Effector memory CD8-positive, alpha-beta T cell (primary cell): ENCODE measurements around the gene NUAK2.

ENCODE experiments used
- ATAC-seq: fragments of 150-1000 bp; cut with Tn5 transposase; replicated peaks from 2 replicates; pipeline ENCODE4 v1.10.0; 2021; ENCODE audit warnings: mild to moderate bottlenecking, moderate library complexity
- DNase-seq, 3 experiments: peaks; one replicate each; pipeline ENCODE4 v3.0.0; 2021
- H3K27ac Mint-ChIP-seq, 2 donors: one replicate each; pipeline ENCODE4 v1.8.0; 2022; ENCODE audit warnings: mild to moderate bottlenecking in 2 of 2, mixed read lengths in 2 of 2, moderate library complexity in 2 of 2
- H3K27me3 Mint-ChIP-seq, 2 donors: one replicate each; pipeline ENCODE4 v1.8.0; 2022; ENCODE audit warnings: mixed read lengths in 2 of 2
- H3K36me3 Mint-ChIP-seq: one replicate; pipeline ENCODE4 v1.8.0; 2022; ENCODE audit warnings: mild to moderate bottlenecking, moderate library complexity, mixed read lengths; ENCODE audit not compliant: insufficient read depth
- H3K4me1 Mint-ChIP-seq, 2 donors: one replicate each; pipeline ENCODE4 v1.8.0; 2022; ENCODE audit warnings: low read depth in 2 of 2, mixed read lengths in 2 of 2
- H3K4me3 Mint-ChIP-seq, 2 donors: one replicate each; pipeline ENCODE4 v1.8.0; 2022; ENCODE audit warnings: mild to moderate bottlenecking in 2 of 2, mixed read lengths in 2 of 2, moderate library complexity in 2 of 2
- H3K9me3 Mint-ChIP-seq, 2 donors: one replicate each; pipeline ENCODE4 v1.8.0; 2022; ENCODE audit warnings: mixed read lengths in 2 of 2

Gene NUAK2

DNA sequence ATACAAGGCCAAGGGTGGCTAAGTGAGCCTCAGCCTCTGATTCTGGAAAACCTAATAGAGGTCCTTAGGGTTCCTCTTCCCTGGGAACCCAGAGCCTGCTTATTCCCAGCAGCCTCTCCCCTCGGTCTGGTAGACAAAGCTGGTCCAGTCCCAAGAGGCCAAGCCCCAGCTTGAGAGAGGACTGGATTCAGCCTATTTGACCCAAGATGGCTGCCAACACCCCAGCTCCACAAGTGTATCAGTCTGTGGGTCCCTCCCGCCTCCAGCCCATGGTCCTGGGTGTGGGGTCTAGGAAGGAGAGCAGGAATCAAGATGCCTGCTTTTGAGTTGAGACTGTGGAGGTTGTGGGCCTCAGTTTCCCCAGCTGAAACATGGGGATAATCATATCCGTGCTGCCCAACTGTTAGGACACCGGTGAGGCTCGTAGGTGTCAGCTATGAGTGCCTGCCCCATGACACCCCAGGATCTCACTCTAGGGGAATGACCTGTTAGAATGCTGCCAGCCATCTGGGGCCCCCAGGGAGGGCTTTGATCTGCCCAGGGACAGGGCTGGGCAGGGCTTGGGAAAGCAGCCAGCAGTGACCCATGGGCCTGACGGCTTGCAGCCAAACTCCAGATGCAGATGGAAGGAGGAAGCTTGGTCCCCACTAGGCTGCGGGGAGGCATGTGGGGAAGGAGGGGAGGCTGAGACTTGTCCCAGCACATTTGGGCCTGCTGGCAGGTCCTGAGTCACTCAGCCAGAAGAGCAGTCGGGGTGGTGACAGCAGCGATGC lies 45.4 kb downstream of the NUAK2 start:
- Mint-ChIP-seq H3K4me3 (no peak overlapping the region), H3K4me1 (peaks cover 32 to 39% of the 10 kb centered on the region in 2 donors), H3K9me3 (no peaks in the 10 kb centered on the region), H3K27me3 (no peaks in the 10 kb centered on the region), H3K27ac (no peak overlapping the region), H3K36me3 (peaks cover 5% of the 10 kb centered on the region)
- no peak for ATAC-seq
- DNase-seq, result no peak

DNA sequence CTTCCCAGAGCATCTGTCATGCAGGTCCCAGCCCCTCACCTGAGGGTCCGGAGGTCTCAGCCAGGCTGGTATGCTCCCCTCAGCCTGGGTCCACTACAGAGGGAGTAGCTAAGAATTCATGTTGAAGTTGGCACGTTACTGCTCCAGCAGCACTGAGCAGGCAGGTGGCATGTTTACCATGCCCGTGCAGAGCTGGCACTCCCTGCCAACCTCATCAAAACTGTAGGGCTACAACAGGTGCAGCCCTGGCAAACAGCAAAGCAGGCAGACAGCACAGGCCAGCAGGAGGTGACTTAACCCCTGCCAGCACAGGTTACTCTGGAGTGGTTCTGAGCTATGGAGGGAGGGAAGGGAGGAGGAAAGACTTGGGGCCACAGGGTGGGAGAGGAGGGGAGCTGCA lies 46.4 kb downstream of the NUAK2 start:
- DNase-seq (no peak), ATAC-seq (peak; percentile 27)
- Mint-ChIP-seq H3K36me3 (peaks cover 5% of the 10 kb centered on the region), H3K27ac (no peak overlapping the region), H3K27me3 (no peaks in the 10 kb centered on the region), H3K4me1 (peaks cover 28 to 35% of the 10 kb centered on the region in 2 donors), H3K4me3 (no peak overlapping the region), H3K9me3 (no peaks in the 10 kb centered on the region)

- Mint-ChIP-seq H3K9me3 (no peaks in the 10 kb centered on the region), H3K36me3 (peaks cover 5% of the 10 kb centered on the region), H3K4me1 (peaks cover 23 to 30% of the 10 kb centered on the region in 2 donors), H3K4me3 (peak overlapping the region; percentile 62 to 63), H3K27me3 (no peaks in the 10 kb centered on the region), H3K27ac (no peak overlapping the region)
- peak; percentile 18 for ATAC-seq
- no peak for DNase-seq
Measured at GRCh38 chr1:205274041-205274691, 47.4 kb downstream of the NUAK2 start.

DNA sequence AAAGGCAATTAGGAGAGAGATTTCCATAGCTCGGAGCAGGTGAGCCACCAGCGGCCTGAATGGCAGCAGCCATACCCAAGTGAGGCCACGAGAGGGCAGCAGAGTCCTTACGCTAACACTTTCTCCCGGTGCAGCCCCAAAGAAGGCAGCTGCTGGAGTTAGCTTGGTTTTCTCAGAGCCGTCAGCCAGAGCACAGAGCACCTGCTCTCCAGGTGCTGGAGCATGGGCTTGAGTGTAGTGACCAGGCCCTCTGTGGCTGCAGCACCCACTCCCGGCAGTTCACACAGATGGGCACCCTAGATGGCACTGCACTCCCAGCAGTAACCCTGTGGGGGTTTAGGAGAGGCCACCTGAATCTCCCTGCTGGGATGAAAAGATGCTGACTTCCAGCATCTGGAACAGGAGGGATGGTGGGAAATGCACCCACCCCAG lies 48.0 kb downstream of the NUAK2 start:
- peaks cover 22 to 24% of the 10 kb centered on the region in 2 donors for H3K4me1 Mint-ChIP-seq
- H3K9me3 Mint-ChIP-seq, result no peaks in the 10 kb centered on the region
- peaks cover 5% of the 10 kb centered on the region for H3K36me3 Mint-ChIP-seq
- H3K27me3 Mint-ChIP-seq, result no peaks in the 10 kb centered on the region
- DNase-seq, result peak; percentile 85 to 87 (median 85)
- H3K4me3 Mint-ChIP-seq, result peak overlapping the region; percentile 62 to 63
- ATAC-seq, result peak; percentile 97
- no peak overlapping the region for H3K27ac Mint-ChIP-seq

DNA sequence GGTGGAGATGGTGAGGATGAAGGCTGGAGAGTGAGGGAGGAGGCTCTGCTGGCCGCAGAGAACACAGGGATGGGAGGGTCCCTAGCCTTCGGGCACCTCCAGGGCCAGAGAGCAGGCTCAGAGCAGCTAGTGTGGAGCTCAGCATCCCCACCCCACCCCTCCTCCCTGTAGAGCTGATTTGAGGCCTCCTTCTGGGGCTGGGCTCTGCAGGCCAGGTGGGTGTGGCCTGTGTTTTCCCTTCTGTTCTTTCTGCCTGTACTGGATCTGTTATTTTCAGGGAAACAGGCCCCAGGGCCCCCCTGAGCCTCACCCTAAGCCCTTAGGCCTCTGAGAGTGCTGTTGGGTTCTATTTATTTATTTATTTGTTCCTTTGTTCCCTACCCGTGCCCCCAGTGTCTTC lies 49.0 kb downstream of the NUAK2 start:
- H3K9me3 Mint-ChIP-seq, result no peaks in the 10 kb centered on the region
- DNase-seq (no peak), ATAC-seq (no peak)
- H3K4me1 Mint-ChIP-seq, result peaks cover 17% of the 10 kb centered on the region in 2 donors
- peaks cover 5% of the 10 kb centered on the region for H3K36me3 Mint-ChIP-seq
- no peak overlapping the region for H3K4me3 Mint-ChIP-seq
- no peak overlapping the region for H3K27ac Mint-ChIP-seq
- no peaks in the 10 kb centered on the region for H3K27me3 Mint-ChIP-seq

GRCh38 chr1:205271745-205272144 lies 49.8 kb downstream of the NUAK2 start:
- Mint-ChIP-seq H3K9me3 (no peaks in the 10 kb centered on the region), H3K27ac (no peak overlapping the region)

DNA sequence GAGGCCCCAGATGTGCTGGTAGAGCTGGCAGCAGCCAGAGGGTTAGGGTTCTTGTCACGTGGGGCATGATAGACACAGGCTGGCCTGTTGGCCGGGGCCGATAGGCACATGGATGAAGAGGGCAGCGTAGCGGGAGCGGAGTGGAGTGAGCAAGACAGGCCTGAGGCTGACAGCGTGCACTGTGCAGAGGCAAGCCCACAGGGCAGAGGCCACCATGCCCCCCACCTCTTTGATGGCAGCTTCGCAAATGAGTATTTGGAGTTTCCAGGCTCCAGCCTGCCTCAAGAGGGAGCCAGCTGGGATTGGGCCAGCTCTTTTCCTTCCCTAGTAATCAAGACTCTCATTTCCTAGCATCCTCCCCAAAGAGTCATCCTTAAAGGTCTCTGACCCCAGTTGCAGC lies 50.3 kb downstream of the NUAK2 start:
- H3K27ac Mint-ChIP-seq, result no peak overlapping the region
- no peaks in the 10 kb centered on the region for H3K27me3 Mint-ChIP-seq
- peaks cover 17% of the 10 kb centered on the region in 2 donors for H3K4me1 Mint-ChIP-seq
- ATAC-seq (no peak), DNase-seq (no peak)
- peaks cover 5% of the 10 kb centered on the region for H3K36me3 Mint-ChIP-seq
- H3K9me3 Mint-ChIP-seq, result no peaks in the 10 kb centered on the region
- no peak overlapping the region for H3K4me3 Mint-ChIP-seq

More at GRCh38 chr1:205271745-205272144, 49.8 kb downstream of the NUAK2 start:
- Mint-ChIP-seq H3K4me1 (peaks cover 17% of the 10 kb centered on the region in 2 donors), H3K4me3 (no peak overlapping the region), H3K27me3 (no peaks in the 10 kb centered on the region), H3K36me3 (peaks cover 5% of the 10 kb centered on the region)
- no peak for DNase-seq
- no peak for ATAC-seq

DNA sequence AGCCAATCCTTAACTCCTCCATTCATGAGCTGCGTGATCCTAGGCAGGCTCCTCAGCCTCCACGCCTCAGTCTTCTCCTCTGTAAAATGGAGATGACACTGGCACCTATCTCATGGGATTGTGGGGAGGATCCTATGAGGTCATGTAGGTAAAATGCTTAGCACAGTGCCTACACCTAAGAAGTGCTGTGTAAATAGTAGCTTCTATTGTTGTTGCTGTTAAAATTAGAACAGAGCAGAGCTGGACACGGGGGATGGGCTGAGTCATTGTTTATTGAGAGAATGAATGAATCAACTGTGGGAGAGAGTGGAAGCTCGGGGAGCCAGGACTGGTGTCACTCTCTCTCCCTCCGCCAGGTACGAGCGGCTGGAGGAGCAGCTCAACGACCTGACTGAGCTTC lies 50.8 kb downstream of the NUAK2 start:
- ATAC-seq (no peak), DNase-seq (no peak)
- peaks cover 5% of the 10 kb centered on the region for H3K36me3 Mint-ChIP-seq
- H3K27me3 Mint-ChIP-seq, result no peaks in the 10 kb centered on the region
- H3K4me3 Mint-ChIP-seq, result no peak overlapping the region
- H3K9me3 Mint-ChIP-seq, result no peaks in the 10 kb centered on the region
- peaks cover 17% of the 10 kb centered on the region in 2 donors for H3K4me1 Mint-ChIP-seq
- no peak overlapping the region for H3K27ac Mint-ChIP-seq

DNA sequence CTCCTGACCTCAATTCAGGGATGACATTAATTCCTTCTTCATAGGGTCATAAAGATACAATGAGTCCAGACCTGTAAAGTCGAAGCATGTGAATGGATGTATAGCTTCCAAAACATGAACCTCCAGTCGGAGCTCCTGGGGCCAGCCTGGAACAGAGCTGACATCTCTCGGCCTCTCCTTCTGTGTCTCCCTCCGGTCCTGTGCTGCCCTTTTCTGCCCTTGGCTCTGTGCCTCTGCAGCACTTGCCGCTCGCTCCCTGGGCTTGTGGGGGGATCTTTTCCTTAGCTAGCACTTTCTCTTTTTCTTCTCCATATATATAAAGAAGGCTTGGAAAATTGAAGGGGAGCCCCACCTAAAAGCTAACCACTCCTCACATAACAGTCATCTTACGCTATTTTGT lies 51.3 kb downstream of the NUAK2 start:
- ATAC-seq, result no peak
- DNase-seq, result no peak
- Mint-ChIP-seq H3K4me3 (no peak overlapping the region), H3K27ac (no peak overlapping the region), H3K9me3 (no peaks in the 10 kb centered on the region), H3K27me3 (no peaks in the 10 kb centered on the region), H3K4me1 (peaks cover 13% of the 10 kb centered on the region in 2 donors), H3K36me3 (peaks cover 5% of the 10 kb centered on the region)

DNA sequence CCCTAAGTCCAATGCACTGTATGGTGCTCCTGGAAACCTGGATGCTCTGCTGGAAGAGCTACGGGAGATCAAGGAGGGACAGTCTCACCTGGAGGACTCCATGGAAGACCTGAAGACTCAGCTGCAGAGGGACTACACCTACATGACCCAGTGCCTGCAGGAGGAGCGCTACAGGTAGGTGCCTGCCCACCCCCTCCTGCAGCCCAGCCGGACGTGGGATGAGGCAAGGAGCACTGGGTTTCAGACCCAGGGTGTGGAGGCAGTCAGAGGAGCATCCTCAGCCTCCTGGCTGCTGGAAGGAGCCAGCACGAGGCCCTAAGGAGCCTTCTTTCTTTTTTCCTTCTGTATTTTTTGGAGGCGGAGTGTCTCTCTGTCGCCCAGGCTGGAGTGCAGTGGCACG lies 51.8 kb downstream of the NUAK2 start:
- no peak for DNase-seq
- peaks cover 5% of the 10 kb centered on the region for H3K36me3 Mint-ChIP-seq
- no peak overlapping the region for H3K27ac Mint-ChIP-seq
- no peaks in the 10 kb centered on the region for H3K27me3 Mint-ChIP-seq
- no peak for ATAC-seq
- H3K4me3 Mint-ChIP-seq, result no peak overlapping the region
- H3K9me3 Mint-ChIP-seq, result no peaks in the 10 kb centered on the region
- peaks cover 9% of the 10 kb centered on the region in 2 donors for H3K4me1 Mint-ChIP-seq

- Mint-ChIP-seq H3K27ac (peak overlapping the region in 1 of 2 donors; percentile 64), H3K4me1 (peaks cover 7% of the 10 kb centered on the region in 2 donors), H3K4me3 (no peak overlapping the region), H3K36me3 (peaks cover 5% of the 10 kb centered on the region), H3K27me3 (no peaks in the 10 kb centered on the region), H3K9me3 (no peaks in the 10 kb centered on the region)
- no peak for ATAC-seq
- DNase-seq, result no peak
Measured at GRCh38 chr1:205268846-205269680, 52.5 kb downstream of the NUAK2 start.

DNA sequence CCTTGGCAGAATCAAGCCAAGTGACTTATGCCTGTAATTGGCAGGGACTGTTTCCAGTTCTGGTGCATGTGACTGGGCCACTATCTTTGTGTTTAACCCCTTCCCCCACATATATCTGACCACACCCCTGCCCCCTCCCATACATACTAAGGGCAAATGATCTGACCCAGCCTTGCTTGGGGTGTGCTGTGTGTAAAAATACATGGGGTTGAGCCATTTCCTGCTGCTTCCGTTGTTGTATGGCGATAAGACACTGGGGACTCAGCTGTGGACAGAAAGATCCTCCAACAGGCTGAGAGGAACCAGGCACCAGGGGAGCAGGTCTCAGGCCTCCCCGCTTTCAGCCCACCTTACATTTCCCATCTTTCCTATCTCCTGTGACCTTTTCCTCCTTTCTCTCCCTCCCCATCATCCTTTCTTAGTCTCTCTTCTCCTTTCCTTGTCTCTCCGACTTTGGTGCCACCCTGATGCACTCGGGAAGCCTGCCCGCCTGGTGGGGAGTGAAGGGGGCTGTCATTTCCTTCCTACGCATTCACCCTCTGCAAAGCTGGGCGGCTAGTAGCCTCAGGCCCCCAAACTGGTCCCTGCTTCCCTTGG lies 54.1 kb downstream of the NUAK2 start:
- Mint-ChIP-seq H3K9me3 (no peaks in the 10 kb centered on the region), H3K4me3 (no peak overlapping the region), H3K4me1 (peaks cover 0 to 4% of the 10 kb centered on the region in 2 donors), H3K27ac (no peak overlapping the region), H3K27me3 (no peaks in the 10 kb centered on the region), H3K36me3 (no peaks in the 10 kb centered on the region)
- DNase-seq (no peak), ATAC-seq (no peak)

DNA sequence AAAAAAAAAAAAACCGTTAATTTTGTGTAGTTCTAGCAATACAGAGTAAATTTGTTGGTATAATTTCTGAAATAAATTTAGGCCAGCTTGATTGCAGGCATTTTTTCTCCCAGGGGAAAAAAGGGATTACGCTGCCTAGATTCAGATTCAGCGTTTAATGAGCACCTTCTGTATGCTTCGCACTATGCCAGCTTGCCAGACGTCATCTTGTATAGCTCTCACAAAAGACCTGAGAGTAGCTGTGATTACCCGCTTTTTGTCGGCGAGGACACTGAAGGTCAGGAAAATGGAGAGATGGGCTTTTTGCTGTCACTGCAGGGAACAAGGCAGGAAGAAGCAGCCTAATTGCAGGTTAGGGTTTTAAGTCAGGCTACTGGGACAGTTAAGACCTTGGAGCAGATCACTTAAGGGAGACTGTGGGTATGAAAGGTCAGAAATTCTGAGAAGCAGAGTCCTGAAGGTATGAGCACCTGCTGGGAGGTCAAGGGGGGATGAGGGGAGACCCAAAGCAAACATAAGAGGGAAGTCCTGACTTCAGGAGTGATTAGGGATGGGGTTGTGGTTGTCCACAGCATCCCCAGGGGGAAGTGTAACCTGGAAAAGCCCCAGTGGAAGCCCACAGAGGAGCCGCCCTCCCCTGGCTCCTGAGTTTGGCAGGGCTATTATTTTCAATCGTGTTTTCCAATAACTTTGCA lies 54.8 kb downstream of the NUAK2 start:
- DNase-seq (no peak), ATAC-seq (no peak)
- no peak overlapping the region for H3K27ac Mint-ChIP-seq
- no peaks in the 10 kb centered on the region for H3K27me3 Mint-ChIP-seq
- H3K9me3 Mint-ChIP-seq, result no peaks in the 10 kb centered on the region
- H3K36me3 Mint-ChIP-seq, result no peaks in the 10 kb centered on the region
- H3K4me1 Mint-ChIP-seq, result peaks cover 3 to 6% of the 10 kb centered on the region in 2 donors
- H3K4me3 Mint-ChIP-seq, result no peak overlapping the region
